GM19397 (cell line): ENCODE results near the gene NLRC3.

Source experiments
- ATAC-seq: cut with Tn5 transposase; IDR thresholded peaks from one replicate; pipeline ENCODE4 v1.9.1; 2021; ENCODE audit warnings: mild to moderate bottlenecking, moderate library complexity; ENCODE audit not compliant: unreplicated experiment

NLRC3 gene

DNA sequence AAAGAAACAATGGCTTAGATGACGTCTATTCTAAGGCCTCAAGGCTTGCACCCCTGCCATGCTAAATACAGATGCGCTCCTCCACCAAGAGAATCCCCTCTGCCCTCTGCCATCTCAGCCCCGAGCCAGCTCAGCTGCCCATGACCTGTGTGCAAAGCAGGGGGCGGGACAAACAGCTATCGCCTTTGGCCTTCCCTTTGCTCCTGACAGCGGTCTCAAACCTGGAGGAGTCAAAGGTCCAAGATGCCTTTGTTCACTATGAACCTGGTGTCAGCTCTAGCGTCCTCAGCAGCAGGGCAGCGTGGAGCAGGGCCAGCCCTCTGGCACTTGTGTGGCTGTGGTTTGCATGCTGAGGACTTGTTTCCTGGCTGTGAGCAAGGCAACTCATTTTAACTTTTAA lies 21.9 kb upstream of the NLRC3 start:
- ATAC-seq = no peak

- ATAC-seq = no peak
Observed at GRCh38 chr16:3598236-3598635, 21.0 kb upstream of the NLRC3 start.

DNA sequence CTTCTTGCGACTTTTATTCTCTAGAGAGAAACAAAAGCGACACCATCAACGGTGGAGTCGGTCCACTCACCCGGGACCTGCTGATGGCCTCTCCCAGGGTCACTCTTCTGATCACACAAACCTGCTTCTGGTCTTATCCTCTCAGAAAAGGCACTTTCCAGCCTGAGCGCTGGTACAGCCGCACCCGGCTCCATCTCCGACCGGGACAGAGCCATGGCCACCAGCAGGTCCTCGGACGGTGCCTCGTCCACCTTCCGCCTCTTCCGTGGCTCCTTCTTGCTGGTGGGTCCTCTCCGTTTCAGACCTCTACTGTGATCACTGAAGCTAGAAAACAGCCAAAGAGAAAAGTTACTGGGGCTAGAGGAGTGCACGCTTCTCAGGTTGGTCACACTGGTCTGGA lies 20.5 kb upstream of the NLRC3 start:
- no peak for ATAC-seq

GRCh38 chr16:3597226-3597625 lies 20.0 kb upstream of the NLRC3 start:
- ATAC-seq = no peak

- no peak for ATAC-seq
Observed at GRCh38 chr16:3596101-3596861, 19.1 kb upstream of the NLRC3 start.

DNA sequence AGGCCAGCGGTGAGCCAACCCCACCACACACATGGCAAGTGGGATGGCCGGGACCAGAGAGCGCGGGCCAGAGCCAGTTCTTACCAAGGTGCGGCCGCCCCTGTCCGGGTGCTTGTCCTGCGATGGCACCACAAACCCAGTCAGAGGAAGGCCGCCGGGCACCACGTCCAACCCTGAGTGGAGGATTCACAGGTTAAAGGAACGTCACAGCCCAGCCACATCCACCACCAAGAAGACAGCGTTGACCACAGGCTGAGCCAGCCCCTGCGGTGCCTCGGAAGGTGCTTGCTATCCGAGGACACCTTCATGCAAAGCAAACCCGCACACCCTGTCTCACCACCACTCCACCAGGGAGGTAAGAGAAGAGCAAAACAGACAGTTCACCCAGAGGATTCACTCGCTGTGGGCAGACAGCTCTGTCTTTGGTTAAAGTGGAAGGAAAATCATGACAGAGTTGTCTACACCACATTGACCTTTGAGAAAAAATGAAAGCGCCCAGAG lies 18.4 kb upstream of the NLRC3 start:
- ATAC-seq = no peak

DNA sequence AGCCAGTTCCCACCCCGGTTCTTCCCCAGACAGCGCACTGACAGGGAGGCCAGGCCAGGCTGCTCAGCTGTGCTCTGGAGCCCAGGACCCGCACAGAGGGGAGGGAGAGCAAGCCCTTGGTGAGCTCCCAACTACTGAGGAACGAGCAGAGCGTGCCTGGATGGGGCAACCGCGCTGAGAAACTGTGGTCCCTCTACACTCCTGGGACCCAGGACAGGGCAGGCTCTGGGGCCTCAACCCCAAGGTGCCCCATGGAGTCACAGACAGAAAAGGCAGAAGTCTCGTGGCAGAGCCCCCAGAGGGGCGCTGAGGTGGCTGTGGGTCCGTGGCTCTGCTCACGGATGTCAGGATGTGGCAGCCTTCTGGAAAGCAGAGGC lies 17.9 kb upstream of the NLRC3 start:
- ATAC-seq = no peak

- ATAC-seq = no peak
Observed at GRCh38 chr16:3594316-3595109, 17.3 kb upstream of the NLRC3 start.

DNA sequence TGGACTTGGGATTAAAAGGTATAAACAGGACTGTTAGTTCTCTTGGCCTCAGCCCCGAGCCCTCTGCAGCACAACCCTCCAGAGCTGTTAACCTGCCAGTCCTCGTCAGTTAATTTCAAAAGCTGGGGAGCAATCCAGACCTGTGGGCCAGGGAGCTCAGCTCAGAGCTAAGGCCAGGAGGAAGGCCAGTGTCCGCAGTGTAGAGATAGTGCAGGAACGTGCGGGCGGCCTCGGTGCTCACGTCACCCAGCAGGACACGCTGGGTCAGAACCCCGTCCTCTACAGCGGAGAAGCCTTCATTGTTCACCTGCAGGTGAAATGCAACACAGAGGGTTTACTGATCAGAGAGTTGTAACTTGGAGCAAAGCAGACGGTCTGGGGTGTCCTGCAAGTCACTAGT lies 15.4 kb upstream of the NLRC3 start:
- no peak for ATAC-seq

GRCh38 chr16:3591991-3592390 lies 14.8 kb upstream of the NLRC3 start:
- no peak for ATAC-seq

- no peak for ATAC-seq
Observed at GRCh38 chr16:3591436-3591803, 14.2 kb upstream of the NLRC3 start.

DNA sequence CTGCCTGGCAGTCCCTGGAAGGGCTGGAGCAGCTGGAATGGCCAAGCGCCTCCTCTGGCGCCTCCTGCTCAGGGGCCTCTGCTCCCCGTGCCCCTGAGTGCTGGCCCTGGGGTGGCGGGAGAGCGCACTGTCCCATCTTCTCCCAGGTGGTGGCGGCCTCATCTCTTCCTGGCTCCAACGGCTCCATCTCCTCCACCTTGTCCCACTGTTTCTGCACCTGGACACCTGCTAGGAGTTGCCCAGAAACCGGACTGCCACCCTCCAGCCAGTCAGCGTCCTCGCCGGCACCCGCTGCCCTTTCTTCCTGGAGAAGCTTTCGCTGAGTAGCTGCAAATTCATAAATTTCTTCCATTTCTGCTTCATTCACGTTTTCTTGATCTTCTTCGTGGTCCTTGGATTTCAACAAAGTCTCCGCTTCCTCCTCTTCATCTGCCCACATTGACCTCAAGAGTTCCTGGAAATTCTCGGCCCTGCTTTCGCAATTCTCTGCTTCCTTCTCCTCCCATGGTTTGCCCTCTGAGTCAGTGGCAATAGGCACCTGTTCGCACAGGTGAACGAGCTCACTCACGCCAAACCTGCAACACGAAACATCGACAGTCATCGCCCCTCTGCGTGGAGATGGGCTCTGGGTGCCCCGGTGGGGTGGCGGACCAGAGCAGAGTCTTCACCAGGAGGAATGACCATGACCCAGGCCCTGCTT lies 13.7 kb upstream of the NLRC3 start:
- ATAC-seq = no peak

GRCh38 chr16:3589991-3590701 lies 12.9 kb upstream of the NLRC3 start:
- no peak for ATAC-seq

DNA sequence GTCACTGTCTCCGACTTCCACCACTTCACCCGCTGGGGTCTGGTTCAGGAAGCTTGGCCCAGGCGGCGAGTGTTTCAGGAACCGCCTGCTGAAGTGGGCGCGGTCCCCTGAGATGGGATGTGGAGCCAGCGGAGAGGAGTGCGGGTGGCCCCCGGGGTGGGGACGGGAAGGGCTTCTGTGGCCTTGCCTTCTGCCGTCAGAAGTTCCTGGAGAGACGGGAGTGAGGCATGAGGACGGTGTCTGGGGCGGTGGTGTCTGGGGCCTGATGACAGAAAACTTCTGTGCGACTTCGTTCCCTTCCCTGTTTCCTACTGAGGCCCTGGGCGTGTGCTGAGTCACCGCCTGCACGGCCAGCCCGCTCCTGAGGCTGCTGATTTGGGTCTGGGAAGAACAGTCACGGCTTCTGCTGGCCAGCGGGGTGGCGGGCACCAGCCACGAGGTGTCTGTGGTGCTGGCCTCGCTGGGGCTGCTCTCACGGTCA lies 12.3 kb upstream of the NLRC3 start:
- ATAC-seq = no peak

DNA sequence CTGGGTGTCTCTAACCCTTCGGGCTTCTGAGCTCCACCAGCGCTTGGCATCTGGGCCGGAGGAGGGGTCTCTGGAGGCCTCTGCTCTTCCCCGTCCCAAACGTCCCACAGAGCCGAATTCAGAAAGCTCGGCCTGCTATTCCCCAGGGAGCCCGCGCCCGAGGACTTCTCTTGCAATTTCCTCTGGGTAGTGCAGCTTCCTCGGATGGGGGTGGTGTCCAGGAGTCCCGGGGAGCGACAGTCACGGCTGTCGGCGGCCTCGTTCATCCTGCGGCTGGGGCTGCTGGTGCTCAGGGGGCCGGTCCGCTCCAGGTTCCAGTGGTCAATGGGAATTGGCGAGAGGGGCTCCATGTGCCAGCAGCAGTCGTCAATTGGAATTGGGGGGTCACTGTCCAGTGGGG lies 11.8 kb upstream of the NLRC3 start:
- no peak for ATAC-seq

DNA sequence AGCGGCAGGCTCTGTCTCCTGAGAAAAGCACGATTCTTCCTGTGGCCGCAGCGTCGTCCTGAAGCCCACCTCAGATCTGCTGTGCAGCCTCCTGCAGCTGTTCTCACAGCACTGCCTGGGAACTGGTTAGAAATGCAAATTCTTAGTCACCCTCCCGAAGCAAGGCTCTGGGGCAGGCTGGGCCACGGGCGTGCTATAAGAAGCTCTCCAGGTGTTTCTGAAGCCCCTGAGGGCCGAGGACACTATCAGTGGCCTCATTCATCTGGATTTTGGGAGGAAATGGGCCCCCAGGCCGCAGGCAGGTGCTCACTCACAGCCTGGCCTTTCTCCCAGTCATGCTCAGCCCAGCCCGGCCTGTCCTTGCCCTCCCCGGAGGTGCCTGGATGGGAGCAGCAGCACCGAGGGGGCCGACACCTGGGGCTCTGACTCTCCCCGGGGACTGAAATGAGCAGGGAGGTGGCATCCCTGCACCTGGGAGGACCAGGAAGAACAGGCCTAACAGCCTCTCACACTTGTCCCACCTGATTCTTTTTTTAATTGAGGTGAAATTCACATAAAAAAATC lies 10.4 kb upstream of the NLRC3 start:
- peak; percentile 68 for ATAC-seq

DNA sequence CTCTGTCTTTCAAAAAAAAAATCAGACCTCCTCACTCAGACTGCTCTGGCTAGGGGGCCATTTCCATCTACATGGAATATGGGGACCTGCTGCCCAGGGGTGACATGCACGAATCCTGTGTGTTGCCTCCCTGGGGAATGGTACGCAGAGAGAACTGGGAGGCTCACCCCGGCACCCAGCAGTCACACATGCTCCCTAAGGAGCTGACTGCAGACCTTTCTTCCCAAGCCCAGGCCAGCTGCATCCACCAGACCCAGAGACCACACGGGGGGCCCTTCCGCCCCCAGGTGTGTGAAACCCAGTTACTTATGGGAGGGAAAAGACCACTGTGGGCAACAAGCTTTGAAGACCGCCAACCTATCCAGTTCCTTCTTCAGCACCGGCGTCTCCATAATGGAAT lies 7.2 kb upstream of the NLRC3 start:
- ATAC-seq = no peak

DNA sequence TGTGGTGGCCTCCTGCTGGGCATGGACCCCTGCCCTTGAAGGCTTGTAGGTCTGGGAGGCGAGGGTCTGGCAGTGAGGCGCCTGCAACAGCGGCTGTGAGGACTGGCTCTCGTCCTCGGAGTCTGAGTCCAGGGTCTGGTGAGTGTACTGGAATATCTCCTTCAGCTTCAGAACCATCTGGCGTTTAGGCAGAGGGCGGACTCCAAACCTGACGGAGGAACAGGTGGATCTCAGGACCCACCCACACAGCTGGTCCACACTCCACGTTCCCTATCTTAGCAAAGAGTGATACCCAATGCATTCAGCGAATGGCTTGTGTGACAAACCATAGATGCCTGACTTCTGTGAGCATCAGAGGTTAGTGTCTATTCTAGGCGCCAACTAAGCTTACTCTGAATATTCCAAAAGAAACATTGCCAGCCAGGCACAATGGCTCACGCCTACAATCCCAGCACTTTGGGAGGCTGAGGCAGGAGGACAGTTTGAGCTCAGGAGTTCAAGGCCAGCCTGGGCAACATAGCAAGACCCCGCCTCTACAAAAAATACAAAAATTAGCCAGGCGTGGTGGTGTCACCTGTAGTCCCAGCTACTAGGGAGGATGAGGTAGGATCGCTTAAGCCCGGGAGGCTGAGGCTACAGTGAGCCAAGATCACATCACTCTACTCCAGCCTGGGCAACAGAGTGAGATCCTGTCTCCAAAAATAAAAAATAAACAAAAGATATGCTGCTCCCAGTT lies 6.3 kb upstream of the NLRC3 start:
- no peak for ATAC-seq

DNA sequence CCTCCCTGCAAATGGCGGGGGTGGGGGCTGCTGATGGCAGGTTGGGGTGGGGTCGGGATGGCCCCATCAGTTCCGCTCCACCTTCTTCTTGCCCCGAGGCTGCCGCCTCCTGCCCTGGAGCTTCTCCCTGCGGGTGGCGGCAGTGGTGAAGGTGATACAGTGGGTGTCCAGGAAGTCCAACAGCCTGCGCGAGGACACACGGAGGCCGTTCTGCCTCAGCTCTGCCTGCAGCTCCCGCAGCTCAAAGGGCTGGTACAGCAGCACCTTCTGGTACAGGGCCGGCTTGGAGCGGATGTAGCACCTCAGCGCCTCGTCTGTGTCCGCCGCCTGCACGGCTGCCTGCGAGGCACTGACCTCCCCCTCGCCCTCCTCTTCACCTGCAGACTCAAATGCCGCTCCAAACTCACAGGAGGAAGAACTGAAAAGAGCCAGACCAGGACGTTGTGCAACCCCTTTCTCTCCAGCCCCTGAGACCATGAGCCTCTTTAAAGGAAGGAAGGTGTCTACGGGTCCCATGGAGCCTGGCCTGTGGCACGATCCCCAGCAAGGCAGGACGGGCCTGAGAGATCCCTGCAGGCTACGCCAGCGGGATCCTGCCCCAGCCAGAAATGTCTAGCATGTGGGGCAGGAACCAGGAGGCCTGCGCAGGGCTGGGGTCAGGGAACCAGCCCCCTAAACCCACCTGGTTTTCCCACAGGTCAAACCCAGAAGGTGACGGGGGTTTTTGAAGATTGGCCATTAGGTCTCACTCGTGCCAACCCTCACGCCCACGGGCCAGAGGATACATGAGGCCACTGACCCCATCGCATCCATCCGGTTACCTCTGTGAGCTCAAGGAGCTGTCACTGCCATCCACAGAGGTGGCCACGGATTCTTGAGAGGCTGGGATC lies 5.3 kb upstream of the NLRC3 start:
- ATAC-seq = no peak
